Upper lobe of right lung (tissue), 1 donor: ENCODE data around the gene HECTD4. TPM values are rescaled to one million over a fixed set of nuclear protein-coding genes. Genes with fewer than 3 reads are reported as not detected.

Experiments used
- ATAC-seq: fragments of 200-7000 bp; cut with Tn5 transposase; one replicate; pipeline ENCODE4 v1.9.1; 2020; ENCODE audit warnings: mild to moderate bottlenecking, moderate library complexity
- DNase-seq: peaks from one replicate; pipeline ENCODE4 v3.0.0-alpha.2; 2020
- H3K27ac ChIP-seq: fragments of 200-600 bp; one replicate; pipeline ENCODE4 v1.8.0; 2022
- H3K27me3 ChIP-seq: fragments of 200-600 bp; one replicate; pipeline ENCODE4 v1.8.0; 2022; ENCODE audit warnings: mild to moderate bottlenecking
- H3K36me3 ChIP-seq: fragments of 200-600 bp; one replicate; pipeline ENCODE4 v1.8.0; 2022
- H3K4me1 ChIP-seq: fragments of 200-600 bp; one replicate; pipeline ENCODE4 v1.8.0; 2022
- H3K4me3 ChIP-seq: fragments of 200-600 bp; one replicate; pipeline ENCODE4 v1.8.0; 2022; ENCODE audit warnings: mild to moderate bottlenecking
- H3K9me3 ChIP-seq: fragments of 200-600 bp; one replicate; pipeline ENCODE4 v1.8.0; 2022
- intact Hi-C: fragments of 100-400 bp; cut with DNase I; formaldehyde crosslinking; loops from one replicate; pipeline ENCODE4 v1.11.0; 2022
- total RNA-seq: library from RNA; stranded (reverse); fragmentation: NEBNext Ultra II Directional; extraction: Animal tissue kit (Norgen Biotek cat#: 25700); gene quantifications from one replicate; pipeline ENCODE4 v1.2.1, GENCODE V29; 2021
- TF ChIP-seq, protein P1 (sequence below): fragments of 200-600 bp; IDR thresholded peaks from one replicate; pipeline ENCODE4 v1.8.0; 2022; ENCODE audit warnings: antibody characterized with exemption
- donor health status: DM: no; HTN: yes; CAD: no; lungs with severe emphysema.

HECTD4 gene
- total RNA-seq, 1 donor from 2014 or later: 54.7 TPM

DNA sequence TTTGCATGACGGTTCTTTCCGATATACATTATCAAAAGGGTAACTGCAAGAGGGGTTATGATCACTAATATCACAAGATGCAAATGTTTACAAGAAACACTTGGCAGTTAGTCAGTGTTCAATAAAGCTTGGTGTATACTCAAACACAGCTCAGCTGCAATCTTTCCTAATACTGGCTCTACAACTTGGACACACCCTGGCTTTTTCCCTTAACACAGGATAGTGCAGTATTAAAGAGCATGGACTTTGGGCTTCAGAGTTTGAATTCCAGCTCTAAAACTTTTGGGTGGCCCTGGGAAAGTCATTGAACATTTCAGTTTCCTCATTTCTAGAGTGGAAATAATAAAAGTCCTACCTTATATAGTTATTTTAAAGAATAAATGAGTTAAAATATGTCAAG lies 107.0 kb downstream of the HECTD4 start:
- H3K9me3 ChIP-seq: no peaks in the 10 kb centered on the region
- no peaks in the 10 kb centered on the region for H3K27me3 ChIP-seq
- no peak for ATAC-seq
- no peak overlapping the region for H3K4me3 ChIP-seq
- TF ChIP-seq, protein P1, sequence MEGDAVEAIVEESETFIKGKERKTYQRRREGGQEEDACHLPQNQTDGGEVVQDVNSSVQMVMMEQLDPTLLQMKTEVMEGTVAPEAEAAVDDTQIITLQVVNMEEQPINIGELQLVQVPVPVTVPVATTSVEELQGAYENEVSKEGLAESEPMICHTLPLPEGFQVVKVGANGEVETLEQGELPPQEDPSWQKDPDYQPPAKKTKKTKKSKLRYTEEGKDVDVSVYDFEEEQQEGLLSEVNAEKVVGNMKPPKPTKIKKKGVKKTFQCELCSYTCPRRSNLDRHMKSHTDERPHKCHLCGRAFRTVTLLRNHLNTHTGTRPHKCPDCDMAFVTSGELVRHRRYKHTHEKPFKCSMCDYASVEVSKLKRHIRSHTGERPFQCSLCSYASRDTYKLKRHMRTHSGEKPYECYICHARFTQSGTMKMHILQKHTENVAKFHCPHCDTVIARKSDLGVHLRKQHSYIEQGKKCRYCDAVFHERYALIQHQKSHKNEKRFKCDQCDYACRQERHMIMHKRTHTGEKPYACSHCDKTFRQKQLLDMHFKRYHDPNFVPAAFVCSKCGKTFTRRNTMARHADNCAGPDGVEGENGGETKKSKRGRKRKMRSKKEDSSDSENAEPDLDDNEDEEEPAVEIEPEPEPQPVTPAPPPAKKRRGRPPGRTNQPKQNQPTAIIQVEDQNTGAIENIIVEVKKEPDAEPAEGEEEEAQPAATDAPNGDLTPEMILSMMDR: no peak
- no peak overlapping the region for H3K27ac ChIP-seq
- DNase-seq: no peak
- H3K4me1 ChIP-seq: no peaks in the 10 kb centered on the region
- intact Hi-C loops: no loop called here
- peaks cover 65% of the 10 kb centered on the region for H3K36me3 ChIP-seq

DNA sequence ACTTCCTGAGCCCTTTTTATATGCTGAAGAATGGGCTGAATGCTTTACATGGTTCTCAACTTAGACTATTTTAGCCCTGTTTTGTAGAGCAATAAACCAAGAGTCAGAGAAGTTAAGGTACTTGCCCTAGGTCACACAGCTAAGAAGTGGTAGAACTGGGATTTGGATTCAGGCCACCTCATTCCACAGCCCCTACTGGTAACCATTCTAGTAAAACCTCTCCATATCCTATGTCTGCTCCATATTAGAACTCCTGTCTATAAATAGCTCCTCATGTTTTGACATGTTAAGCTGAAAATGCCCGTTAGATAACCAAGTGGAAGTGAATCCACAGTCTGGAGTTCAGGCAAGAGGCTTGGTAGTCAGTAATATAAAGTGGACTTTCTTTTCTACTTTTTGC lies 111.6 kb downstream of the HECTD4 start:
- Histone ChIP-seq H3K4me3 (no peak overlapping the region), H3K27ac (no peak overlapping the region), H3K36me3 (peaks cover 80% of the 10 kb centered on the region), H3K9me3 (no peaks in the 10 kb centered on the region), H3K27me3 (no peaks in the 10 kb centered on the region), H3K4me1 (no peaks in the 10 kb centered on the region)
- no peak for ATAC-seq
- intact Hi-C loops: no loop called here
- no peak for DNase-seq
- TF ChIP-seq, protein P1: no peak

DNA sequence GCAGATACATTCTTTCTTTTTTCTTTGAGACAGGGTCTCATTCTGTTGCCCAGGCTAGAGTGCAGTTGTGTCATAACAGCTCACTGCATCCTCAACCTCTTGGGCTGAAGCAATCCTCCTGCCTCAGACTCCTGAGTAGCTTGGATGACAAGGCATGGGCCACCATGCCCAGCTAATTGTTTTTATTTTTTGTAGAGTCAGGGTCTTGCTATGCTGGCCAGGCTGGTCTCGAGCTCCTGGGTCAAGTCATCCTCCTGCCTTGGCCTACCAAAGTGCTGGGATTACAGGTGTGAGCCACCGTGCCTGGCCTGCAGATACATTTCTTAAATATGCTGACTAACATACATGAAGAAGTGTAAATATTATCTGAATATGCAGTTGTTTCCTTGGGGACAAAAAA lies 115.8 kb downstream of the HECTD4 start:
- Histone ChIP-seq H3K27me3 (no peaks in the 10 kb centered on the region), H3K36me3 (peaks cover 66% of the 10 kb centered on the region), H3K27ac (no peak overlapping the region), H3K4me1 (no peaks in the 10 kb centered on the region), H3K9me3 (no peaks in the 10 kb centered on the region), H3K4me3 (no peak overlapping the region)
- DNase-seq: no peak
- TF ChIP-seq, protein P1: no peak
- no peak for ATAC-seq
- intact Hi-C loops: no loop called here

DNA sequence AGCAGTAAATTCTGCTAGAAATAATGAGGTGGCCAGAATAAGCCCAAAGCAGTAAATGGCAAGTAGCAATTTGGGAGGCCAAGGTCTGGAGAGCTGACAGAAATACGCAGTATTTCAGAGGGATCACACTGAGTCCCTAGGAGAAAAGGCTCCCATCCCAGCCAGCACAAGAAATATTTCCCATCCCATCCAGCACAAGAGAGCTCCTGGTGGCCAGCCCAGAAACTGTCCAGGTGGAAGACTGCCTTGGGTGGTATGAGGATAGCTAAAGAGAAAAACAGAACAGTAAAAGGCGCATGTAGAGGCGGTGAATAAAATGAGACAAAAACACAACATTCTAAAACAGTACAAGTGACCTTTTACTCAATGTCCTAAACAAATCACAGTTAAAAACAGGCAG lies 120.7 kb downstream of the HECTD4 start:
- peaks cover 73% of the 10 kb centered on the region for H3K36me3 ChIP-seq
- H3K27me3 ChIP-seq: no peaks in the 10 kb centered on the region
- no peak for DNase-seq
- no peaks in the 10 kb centered on the region for H3K9me3 ChIP-seq
- no peaks in the 10 kb centered on the region for H3K4me1 ChIP-seq
- no peak overlapping the region for H3K27ac ChIP-seq
- TF ChIP-seq, protein P1: no peak
- intact Hi-C loops: no loop called here
- no peak for ATAC-seq
- no peak overlapping the region for H3K4me3 ChIP-seq

DNA sequence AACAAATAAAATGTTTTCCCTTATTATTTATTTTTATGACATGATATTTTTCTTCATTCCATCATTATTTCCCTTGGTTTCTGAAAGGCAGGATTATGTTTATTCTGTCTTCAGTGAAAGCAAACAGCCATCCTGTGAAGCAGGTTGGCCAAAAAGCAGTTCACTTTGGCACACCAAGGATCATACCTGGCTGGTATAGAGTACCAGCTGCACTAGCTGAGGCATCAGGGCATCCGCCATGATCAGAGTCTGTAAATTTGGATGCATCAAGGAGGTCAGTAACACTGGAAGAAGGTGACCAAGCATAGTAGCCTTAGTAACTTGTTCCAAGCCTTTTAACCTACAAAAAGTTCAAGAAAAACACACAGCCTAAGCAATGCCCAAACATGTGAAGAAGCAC lies 123.3 kb downstream of the HECTD4 start:
- Histone ChIP-seq H3K9me3 (no peaks in the 10 kb centered on the region), H3K4me3 (no peak overlapping the region), H3K36me3 (peaks cover 76% of the 10 kb centered on the region), H3K27ac (no peak overlapping the region), H3K27me3 (no peaks in the 10 kb centered on the region), H3K4me1 (no peaks in the 10 kb centered on the region)
- TF ChIP-seq, protein P1: no peak
- intact Hi-C loops: no loop called here
- ATAC-seq: no peak
- DNase-seq: no peak

DNA sequence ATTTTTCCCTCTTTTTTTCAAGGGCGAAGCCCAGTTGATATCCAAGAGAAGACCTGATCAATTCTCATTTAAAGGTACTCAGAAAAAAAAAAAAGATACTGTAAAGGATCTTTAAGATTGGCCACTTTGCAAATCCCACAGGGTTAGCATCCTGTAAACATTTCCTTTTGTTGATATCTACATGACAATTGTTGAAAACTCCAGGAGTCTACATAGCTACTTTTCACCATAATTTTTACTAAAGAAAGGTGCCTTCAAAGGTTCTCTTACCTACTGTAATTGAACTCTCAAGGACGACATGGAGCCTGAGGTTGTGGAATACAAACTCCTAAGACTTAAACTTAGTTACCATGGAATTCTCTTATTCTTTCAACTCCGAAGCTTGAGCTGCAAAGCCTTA lies 125.5 kb downstream of the HECTD4 start:
- ATAC-seq (no peak), DNase-seq (no peak)
- Histone ChIP-seq H3K4me1 (no peaks in the 10 kb centered on the region), H3K4me3 (no peak overlapping the region), H3K36me3 (peaks cover 94% of the 10 kb centered on the region), H3K27me3 (no peaks in the 10 kb centered on the region), H3K9me3 (no peaks in the 10 kb centered on the region), H3K27ac (no peak overlapping the region)
- TF ChIP-seq, protein P1: no peak
- intact Hi-C loops: no loop called here
